Spleen (tissue), 7 donors: ENCODE data around the gene PLEKHA5.

Source experiments
- POLR2A ChIP-seq, 3 donors: fragments of 450-650 bp; IDR thresholded peaks; one replicate each; pipeline ENCODE4 v1.5.1; 2017; ENCODE audit warnings: antibody characterized with exemption in 3 of 3, mild to moderate bottlenecking in 1 of 3
- TF ChIP-seq, protein P1 (sequence below), 11 experiments: fragments of 200-600 bp in 7 of 11; fragments of 450-650 bp in 4 of 11; sonication (generic) in 4 of 11; IDR thresholded peaks in 8 of 11; conservative IDR thresholded peaks in 3 of 11; 1 replicate in 7 of 11; 2 replicates in 4 of 11; pipeline versions ENCODE4 v1.4.0 to v1.8.0; 2016 to 2021; ENCODE audit warnings: antibody characterized with exemption in 11 of 11, inconsistent platforms in 4 of 11, mild to moderate bottlenecking in 1 of 11
- donor health status: DM: no; HTN: no; CAD: no; lungs with moderate emphysema.
- donor health status: DM: no; HTN: no; CAD: no.
- donor health status: DM: no; HTN: no; CAD: no.

- TF ChIP-seq, protein P1, sequence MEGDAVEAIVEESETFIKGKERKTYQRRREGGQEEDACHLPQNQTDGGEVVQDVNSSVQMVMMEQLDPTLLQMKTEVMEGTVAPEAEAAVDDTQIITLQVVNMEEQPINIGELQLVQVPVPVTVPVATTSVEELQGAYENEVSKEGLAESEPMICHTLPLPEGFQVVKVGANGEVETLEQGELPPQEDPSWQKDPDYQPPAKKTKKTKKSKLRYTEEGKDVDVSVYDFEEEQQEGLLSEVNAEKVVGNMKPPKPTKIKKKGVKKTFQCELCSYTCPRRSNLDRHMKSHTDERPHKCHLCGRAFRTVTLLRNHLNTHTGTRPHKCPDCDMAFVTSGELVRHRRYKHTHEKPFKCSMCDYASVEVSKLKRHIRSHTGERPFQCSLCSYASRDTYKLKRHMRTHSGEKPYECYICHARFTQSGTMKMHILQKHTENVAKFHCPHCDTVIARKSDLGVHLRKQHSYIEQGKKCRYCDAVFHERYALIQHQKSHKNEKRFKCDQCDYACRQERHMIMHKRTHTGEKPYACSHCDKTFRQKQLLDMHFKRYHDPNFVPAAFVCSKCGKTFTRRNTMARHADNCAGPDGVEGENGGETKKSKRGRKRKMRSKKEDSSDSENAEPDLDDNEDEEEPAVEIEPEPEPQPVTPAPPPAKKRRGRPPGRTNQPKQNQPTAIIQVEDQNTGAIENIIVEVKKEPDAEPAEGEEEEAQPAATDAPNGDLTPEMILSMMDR (IDR thresholded peaks at IDR 0.05 in 8 of 11, conservative IDR thresholded peaks at IDR 0.05 in 3 of 11), result no peak
- no peak for TF ChIP-seq POLR2A (IDR thresholded peaks at IDR 0.05)
Measured at GRCh38 chr12:19191089-19191488, 61.6 kb downstream of the PLEKHA5 start.
